Peyer's patch (tissue), 4 donors: ENCODE data around the gene GADD45G. TPM values are rescaled to one million over a fixed set of nuclear protein-coding genes. Genes with fewer than 3 reads are reported as not detected.

ENCODE experiments used
- DNase-seq, 3 donors: peaks; one replicate each; pipeline ENCODE4 v3.0.0-alpha.2; 2017 to 2019
- H3K27ac ChIP-seq, 4 donors: fragments of 200-600 bp; sonication (generic); one replicate each; pipeline ENCODE4 v1.5.1; 2016 to 2019
- H3K27me3 ChIP-seq, 2 donors: fragments of 200-600 bp; sonication (generic); one replicate each; pipeline ENCODE4 v1.5.1; 2019
- H3K36me3 ChIP-seq, 3 donors: fragments of 200-600 bp; sonication (generic); one replicate each; pipeline ENCODE4 v1.5.1; 2016 to 2019
- H3K4me1 ChIP-seq, 4 donors: fragments of 200-600 bp; sonication (generic); one replicate each; pipeline ENCODE4 v1.5.1; 2016 to 2019
- H3K4me3 ChIP-seq, 4 donors: fragments of 200-600 bp; sonication (generic); 1 replicate in 3 of 4; 2 replicates in 1 of 4; pipeline ENCODE4 v1.5.1; 2016 to 2019; ENCODE audit warnings: mild to moderate bottlenecking in 1 of 4
- H3K9me3 ChIP-seq, 4 donors: fragments of 200-600 bp; sonication (generic); one replicate each; pipeline ENCODE4 v1.5.1; 2016 to 2019; ENCODE audit warnings: mild to moderate bottlenecking in 1 of 4
- POLR2A ChIP-seq, 2 donors: fragments of 450-650 bp; IDR thresholded peaks; one replicate each; pipeline ENCODE4 v1.5.1; 2017; ENCODE audit warnings: antibody characterized with exemption in 2 of 2, mild to moderate bottlenecking in 2 of 2, moderate library complexity in 2 of 2
- total RNA-seq, 4 donors: library from RNA; depleted of rRNA; stranded (reverse); fragments of >200 nt; gene quantifications; one replicate each; pipeline ENCODE4 v1.1.0, GENCODE V29; 2016
- TF ChIP-seq, protein P1 (sequence below), 6 experiments: fragments of 450-650 bp in 4 of 6; fragments of 200-600 bp in 2 of 6; sonication (generic) in 1 of 6; IDR thresholded peaks; one replicate each; pipeline ENCODE4 v1.5.1; 2017 to 2019; ENCODE audit warnings: antibody characterized with exemption in 6 of 6, mild to moderate bottlenecking in 3 of 6, moderate library complexity in 1 of 6

Gene GADD45G
- total RNA-seq, 4 donors from 2014 or later: 8.7 to 37.1 (median 12.8) TPM

DNA sequence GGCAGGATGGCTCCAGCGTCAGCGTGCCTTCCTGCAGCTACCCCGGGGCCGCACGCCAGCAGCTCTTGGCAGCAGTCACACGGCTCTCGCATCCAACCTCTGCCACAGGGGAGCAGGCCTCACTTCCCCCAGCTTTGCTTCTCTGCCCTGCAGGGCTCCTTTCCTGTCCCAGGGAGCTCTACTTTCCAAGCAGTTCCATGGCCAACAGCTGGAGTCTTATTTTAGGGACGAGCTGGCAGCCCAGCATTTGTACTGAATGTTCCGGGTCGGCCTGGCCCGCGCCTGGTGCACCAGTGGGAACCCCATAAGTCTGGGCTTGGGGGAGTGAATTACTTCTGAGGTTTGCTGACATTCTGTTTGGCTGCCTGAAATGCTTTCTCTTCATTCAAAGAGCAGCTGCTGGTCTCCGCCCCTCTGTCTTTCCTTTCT, 34.6 kb downstream of the GADD45G start:
- H3K27ac ChIP-seq: peak overlapping the region in 2 of 4 donors; percentile 43
- TF ChIP-seq, protein P1, sequence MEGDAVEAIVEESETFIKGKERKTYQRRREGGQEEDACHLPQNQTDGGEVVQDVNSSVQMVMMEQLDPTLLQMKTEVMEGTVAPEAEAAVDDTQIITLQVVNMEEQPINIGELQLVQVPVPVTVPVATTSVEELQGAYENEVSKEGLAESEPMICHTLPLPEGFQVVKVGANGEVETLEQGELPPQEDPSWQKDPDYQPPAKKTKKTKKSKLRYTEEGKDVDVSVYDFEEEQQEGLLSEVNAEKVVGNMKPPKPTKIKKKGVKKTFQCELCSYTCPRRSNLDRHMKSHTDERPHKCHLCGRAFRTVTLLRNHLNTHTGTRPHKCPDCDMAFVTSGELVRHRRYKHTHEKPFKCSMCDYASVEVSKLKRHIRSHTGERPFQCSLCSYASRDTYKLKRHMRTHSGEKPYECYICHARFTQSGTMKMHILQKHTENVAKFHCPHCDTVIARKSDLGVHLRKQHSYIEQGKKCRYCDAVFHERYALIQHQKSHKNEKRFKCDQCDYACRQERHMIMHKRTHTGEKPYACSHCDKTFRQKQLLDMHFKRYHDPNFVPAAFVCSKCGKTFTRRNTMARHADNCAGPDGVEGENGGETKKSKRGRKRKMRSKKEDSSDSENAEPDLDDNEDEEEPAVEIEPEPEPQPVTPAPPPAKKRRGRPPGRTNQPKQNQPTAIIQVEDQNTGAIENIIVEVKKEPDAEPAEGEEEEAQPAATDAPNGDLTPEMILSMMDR (IDR thresholded peaks at IDR 0.05): no peak
- no peak for TF ChIP-seq POLR2A (IDR thresholded peaks at IDR 0.05)
- H3K36me3 ChIP-seq: no peaks in the 10 kb centered on the region

DNA sequence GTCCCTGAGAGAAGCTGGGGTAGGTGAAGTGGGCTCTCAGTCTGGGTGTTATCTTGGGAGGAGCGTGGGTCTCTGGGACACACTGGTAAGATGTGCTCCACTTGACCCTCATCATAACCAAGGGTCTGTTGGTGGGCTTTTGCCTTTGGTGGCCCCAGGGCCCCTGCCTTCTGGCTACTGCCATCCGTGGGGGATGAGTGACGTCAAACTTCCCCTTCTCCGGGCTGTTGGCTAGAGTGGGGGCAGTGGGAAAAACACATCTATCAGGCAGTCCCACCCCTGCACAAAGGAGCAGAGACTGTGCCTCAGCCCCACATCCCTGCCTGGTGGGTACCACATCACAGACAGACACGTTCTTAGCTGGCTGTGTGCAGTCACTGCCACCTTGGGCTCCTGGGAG, 35.1 kb downstream of the GADD45G start:
- no peak for DNase-seq
- TF ChIP-seq, protein P1 (IDR thresholded peaks at IDR 0.05): no peak
- TF ChIP-seq POLR2A (IDR thresholded peaks at IDR 0.05): no peak
- Histone ChIP-seq H3K9me3 (no peaks in the 10 kb centered on the region), H3K27me3 (no peaks in the 10 kb centered on the region), H3K36me3 (no peaks in the 10 kb centered on the region), H3K27ac (peak overlapping the region in 2 of 4 donors; percentile 10 to 43), H3K4me1 (peaks cover 0 to 7% (median 0%) of the 10 kb centered on the region in 4 donors), H3K4me3 (no peak overlapping the region)

More for the DNA sequence above, 34.6 kb downstream of the GADD45G start:
- peak in 1 of 3 donors; percentile 39 for DNase-seq
- no peak overlapping the region for H3K4me3 ChIP-seq
- H3K27me3 ChIP-seq: no peaks in the 10 kb centered on the region
- H3K9me3 ChIP-seq: no peaks in the 10 kb centered on the region
- peaks cover 0 to 7% (median 0%) of the 10 kb centered on the region in 4 donors for H3K4me1 ChIP-seq

DNA sequence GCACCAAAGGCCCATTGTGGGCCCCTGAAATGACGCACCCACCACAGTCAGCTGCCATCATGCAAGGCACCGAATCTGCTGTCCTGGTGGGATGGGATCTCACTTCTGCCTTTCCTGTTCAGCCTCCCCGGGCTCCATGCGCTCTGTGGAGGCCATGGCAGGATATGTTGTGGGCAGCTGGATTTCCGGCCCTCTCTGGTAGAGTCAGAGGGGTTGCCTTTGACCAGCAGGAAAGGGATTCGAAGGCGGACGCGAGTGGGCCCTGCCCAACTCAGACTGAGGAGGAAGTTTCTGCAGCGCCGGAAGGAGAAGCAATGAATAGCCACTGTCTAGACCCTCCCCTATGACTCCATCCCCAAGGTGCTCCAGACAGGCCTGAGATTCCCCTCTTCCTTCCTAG, 35.5 kb downstream of the GADD45G start:
- Histone ChIP-seq H3K4me1 (peaks cover 0 to 7% (median 0%) of the 10 kb centered on the region in 4 donors), H3K27me3 (no peaks in the 10 kb centered on the region), H3K4me3 (no peak overlapping the region), H3K9me3 (no peaks in the 10 kb centered on the region), H3K27ac (peak overlapping the region in 1 of 4 donors; percentile 10), H3K36me3 (no peaks in the 10 kb centered on the region)
- TF ChIP-seq, protein P1 (IDR thresholded peaks at IDR 0.05): no peak
- peak in 1 of 3 donors; percentile 34 for DNase-seq

DNA sequence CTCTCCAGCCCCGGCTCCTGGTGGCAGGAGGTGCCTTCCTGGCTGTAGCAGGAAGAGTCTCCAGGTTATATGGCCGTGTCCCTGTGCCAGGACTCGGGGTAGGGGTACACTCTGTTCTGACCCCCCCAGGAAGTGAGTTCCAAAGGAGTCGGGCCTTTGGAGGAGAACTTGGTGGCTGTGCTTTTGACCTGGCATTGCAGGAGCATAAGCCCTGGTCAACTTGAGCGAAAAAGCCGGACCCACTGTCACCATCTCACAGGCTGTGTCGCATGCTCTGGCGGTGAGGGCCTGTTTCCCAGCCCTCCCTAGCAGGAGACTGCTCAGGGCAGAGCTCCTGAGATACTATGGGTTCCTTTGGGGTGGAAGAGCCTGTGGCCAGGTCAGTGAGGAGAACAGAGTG, 36.0 kb downstream of the GADD45G start:
- DNase-seq: peak in 1 of 3 donors; percentile 19
- Histone ChIP-seq H3K9me3 (no peaks in the 10 kb centered on the region), H3K36me3 (no peaks in the 10 kb centered on the region), H3K4me1 (peaks cover 0 to 7% (median 0%) of the 10 kb centered on the region in 4 donors), H3K4me3 (no peak overlapping the region), H3K27ac (no peak overlapping the region), H3K27me3 (no peaks in the 10 kb centered on the region)
- TF ChIP-seq, protein P1 (IDR thresholded peaks at IDR 0.05): no peak
- no peak for TF ChIP-seq POLR2A (IDR thresholded peaks at IDR 0.05)

DNA sequence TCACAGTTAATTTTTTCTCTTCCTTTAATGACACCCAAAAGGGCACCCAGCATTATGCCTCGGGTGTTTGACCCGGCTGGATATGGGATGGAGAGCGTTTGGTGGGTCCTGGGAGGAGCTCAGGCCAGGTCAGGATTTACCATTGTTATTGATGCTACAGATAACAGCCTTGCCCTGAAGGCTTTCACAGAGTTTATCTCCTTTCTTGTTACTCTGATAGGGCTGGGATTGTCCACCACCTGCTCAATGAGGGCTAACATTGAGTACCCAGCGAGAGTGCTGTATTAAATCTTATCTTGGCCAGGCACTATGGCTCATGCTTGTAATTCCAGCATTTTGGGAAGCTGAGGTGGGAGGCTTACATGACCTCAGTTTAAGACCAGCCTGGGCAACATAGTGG, 37.2 kb downstream of the GADD45G start:
- DNase-seq: no peak
- no peaks in the 10 kb centered on the region for H3K9me3 ChIP-seq
- H3K27ac ChIP-seq: no peak overlapping the region
- H3K36me3 ChIP-seq: no peaks in the 10 kb centered on the region
- H3K4me3 ChIP-seq: no peak overlapping the region
- peaks cover 0 to 7% (median 0%) of the 10 kb centered on the region in 4 donors for H3K4me1 ChIP-seq
- TF ChIP-seq, protein P1 (IDR thresholded peaks at IDR 0.05): no peak
- no peak for TF ChIP-seq POLR2A (IDR thresholded peaks at IDR 0.05)
- no peaks in the 10 kb centered on the region for H3K27me3 ChIP-seq

DNA sequence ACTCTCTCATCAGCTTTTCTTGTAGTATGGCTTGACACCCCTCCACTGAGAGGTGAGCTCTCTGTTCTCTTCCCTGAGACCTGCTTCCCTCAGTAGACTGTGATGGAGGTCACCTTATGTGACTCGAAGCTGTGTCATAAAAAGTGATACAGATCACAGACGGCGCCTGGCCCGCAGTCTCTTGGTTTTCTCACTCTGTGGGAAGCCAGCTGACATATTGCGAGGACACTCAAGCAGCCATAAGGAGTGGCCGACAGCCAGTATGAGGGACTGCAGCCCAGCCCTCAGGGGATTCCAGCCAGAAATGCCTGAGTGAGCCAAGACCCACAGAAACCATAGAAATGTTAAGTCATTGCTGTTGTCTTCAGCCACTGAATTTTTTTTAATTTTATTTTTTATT, 38.0 kb downstream of the GADD45G start:
- H3K36me3 ChIP-seq: no peaks in the 10 kb centered on the region
- H3K9me3 ChIP-seq: no peaks in the 10 kb centered on the region
- DNase-seq: peak in 1 of 3 donors; percentile 5
- no peaks in the 10 kb centered on the region for H3K27me3 ChIP-seq
- H3K4me3 ChIP-seq: no peak overlapping the region
- TF ChIP-seq POLR2A (IDR thresholded peaks at IDR 0.05): no peak
- TF ChIP-seq, protein P1 (IDR thresholded peaks at IDR 0.05): no peak
- H3K27ac ChIP-seq: no peak overlapping the region
- peaks cover 0 to 7% (median 0%) of the 10 kb centered on the region in 4 donors for H3K4me1 ChIP-seq
